Ishikawa (cell line): Measurements from ENCODE around the gene OXA1L.

Experiments used
- CREB1 ChIP-seq: IDR thresholded peaks from 2 replicates; pipeline ENCODE4 v1.6.1; 2012; ENCODE audit warnings: low read depth
- EP300 ChIP-seq: IDR thresholded peaks from 2 replicates; pipeline ENCODE4 v1.6.1; 2012; ENCODE audit warnings: borderline replicate concordance
- NFIC ChIP-seq: IDR thresholded peaks from 2 replicates; pipeline ENCODE4 v1.6.1; 2012
- REST ChIP-seq: IDR thresholded peaks from 2 replicates; pipeline ENCODE4 v1.6.1; 2012; ENCODE audit warnings: low read depth, mild to moderate bottlenecking
- YY1 ChIP-seq: IDR thresholded peaks from 2 replicates; pipeline ENCODE4 v1.6.1; 2012; ENCODE audit warnings: low read depth

GRCh38 chr14:22819151-22819988, 52.9 kb downstream of the OXA1L start:
- no peak for TF ChIP-seq YY1
- no peak for TF ChIP-seq REST
- TF ChIP-seq CREB1 = no peak
- TF ChIP-seq EP300 = no peak
- TF ChIP-seq NFIC = no peak
